T-helper 2 cell (primary cell): ENCODE data around the gene CLCN2.

Source experiments
- DNase-seq, 5 experiments: peaks; one replicate each; pipeline versions ENCODE4 v3.0.0 to v3.0.0-alpha.2; 2012 to 2022

Gene CLCN2

DNA sequence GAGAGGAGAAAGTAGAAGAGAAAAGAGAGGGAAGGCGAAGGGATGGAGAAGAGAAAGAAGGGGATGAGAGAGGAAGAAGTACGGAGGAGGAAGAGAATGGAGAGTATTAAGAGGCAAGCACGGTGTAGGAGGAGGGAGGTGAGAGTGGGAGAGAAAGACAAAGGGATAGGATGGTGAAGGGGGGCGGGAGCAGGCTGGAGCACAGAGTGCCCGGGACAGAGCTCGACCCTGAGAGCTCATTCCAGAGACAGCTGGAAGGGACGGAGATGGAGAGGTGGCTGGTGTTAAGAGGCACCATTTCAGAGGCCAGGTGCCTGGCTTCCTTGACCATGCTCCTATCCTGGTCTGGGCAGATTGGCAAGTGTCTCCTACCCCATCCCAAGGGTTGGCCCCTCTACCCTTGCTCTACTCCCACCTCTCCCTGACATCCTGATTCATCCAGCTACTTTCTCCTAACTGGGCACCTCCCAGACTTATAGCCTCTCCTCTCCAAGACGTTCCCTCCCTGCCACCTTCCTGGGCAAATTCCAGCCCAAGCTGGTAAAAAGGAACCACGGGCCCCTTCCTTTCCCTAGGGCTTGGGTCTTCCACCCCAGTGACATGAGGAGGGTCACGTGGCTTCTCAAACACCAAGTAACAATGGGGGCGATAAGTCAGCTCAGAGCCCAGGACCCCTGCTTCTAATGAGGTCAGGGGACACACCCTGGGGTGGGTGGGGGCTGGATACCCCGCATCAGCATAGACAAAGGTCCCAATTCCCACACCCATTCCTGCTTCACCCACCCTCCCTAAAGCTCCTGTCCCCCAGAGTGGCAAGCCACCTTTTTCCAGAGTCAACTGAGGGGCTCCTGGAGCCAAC, 1.1 kb downstream of the CLCN2 start:
- no peak for DNase-seq

DNA sequence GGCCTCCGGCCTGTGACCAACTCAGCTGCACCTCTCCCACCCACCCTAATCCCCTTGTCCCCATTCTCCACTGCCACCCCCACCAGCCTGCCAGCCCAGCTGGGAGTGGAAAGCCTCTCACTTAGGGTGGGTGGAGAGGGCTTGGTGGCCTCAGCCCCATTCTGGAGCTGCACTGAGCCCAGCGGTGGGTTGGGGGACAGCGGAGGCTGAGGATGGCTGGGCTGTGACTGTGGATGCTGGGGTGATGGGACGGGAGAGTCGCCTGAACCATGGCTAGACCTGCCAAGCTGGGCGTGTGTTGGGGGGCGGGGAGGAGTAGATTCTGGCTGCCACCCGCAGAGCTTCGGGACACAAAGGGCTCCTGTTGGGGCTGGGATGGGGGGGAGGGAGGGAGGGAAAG, 1.8 kb downstream of the CLCN2 start:
- no peak for DNase-seq

DNA sequence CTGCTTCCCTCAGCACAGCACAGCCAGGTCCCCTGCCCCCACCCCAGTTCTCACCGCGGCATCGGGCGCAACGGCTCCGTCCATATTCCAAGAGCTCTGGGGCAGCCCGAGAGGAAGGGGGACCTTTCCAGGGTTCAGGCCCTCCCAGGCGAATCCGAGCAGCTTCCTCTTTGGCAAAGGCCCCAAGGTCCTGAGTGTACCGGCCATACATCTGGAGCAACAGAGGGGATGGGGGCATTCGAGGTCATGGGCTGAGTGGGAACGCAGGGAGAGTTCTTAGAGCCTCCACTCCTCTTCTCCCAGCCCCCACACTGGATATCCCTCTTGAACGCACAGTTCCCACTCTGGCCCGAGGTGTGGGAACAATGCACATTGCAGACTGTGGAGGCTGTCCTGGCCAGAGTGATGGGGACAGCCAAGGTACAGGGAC, 2.5 kb downstream of the CLCN2 start:
- no peak for DNase-seq

DNA sequence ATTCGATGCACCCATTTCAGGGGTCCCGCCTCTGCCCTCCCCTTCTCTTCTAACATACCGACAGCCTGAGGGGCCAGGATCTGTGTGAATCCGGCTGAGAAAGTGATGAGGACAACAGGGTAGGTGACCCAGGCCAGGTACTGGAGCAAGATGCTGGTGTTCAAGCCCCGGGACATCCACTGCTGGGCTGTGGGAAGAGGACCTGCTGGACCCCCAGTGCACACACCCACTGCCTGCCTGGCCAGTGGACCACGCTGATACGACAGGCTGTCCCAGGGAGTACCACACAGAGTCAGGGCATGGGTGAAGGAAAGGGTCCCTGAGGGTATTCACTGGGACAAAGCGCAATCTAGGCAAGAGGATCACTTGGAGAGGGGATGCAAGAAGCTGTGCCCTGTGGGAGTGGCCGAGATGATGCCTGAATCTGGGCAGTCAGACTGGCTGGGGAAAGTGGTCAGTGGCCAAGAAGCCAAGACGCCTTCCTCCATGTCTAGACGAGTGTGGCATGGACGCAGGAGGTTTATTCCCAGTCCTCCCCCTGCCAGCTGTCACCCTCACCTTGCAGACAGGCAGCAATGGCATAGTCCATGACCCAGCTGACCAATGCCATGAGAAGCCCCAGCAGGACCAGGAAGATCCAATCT, 3.2 kb downstream of the CLCN2 start:
- DNase-seq: no peak

DNA sequence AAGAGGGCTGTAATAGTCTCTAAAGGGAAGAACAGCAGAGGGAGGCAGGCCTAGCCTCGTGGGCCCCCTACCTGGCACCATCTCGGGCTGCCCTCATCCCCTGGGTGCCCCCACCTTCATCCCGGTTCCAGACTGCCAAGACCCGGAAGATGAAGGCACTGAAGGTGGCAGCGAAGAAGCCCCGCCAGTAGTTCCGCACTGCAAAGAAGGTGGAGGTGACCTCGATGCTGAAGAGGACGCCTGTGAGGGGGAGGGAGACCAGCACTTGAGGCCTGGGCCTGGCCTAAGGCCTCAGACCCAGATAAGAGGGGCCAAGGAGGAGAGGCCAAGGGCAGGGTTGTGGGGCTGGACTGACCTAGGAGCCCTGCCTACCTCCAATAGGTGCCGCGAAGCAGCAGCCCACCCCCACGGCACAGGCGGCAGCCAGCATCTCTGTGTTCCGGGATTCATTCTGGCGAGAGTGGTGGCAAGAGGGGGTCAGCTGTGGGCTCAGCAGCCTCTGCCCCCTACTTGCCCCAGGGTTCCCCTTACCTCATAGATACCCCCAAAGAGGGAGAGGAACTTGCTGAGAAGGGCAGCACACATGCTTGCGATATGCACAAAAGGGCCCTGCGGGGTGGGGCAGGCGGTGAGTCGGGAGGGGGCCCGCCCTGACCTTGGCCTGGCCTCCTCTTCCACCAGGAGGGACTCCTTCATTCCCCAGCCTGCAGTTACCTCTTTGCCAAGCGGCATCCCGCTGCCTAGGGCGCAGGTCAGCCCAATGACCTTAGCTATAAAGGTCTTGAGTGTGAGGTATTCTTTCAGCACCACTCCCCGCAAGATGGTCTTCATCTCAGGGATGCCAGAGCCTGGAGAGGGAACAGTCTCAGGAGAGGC, 3.9 kb downstream of the CLCN2 start:
- DNase-seq: no peak

DNA sequence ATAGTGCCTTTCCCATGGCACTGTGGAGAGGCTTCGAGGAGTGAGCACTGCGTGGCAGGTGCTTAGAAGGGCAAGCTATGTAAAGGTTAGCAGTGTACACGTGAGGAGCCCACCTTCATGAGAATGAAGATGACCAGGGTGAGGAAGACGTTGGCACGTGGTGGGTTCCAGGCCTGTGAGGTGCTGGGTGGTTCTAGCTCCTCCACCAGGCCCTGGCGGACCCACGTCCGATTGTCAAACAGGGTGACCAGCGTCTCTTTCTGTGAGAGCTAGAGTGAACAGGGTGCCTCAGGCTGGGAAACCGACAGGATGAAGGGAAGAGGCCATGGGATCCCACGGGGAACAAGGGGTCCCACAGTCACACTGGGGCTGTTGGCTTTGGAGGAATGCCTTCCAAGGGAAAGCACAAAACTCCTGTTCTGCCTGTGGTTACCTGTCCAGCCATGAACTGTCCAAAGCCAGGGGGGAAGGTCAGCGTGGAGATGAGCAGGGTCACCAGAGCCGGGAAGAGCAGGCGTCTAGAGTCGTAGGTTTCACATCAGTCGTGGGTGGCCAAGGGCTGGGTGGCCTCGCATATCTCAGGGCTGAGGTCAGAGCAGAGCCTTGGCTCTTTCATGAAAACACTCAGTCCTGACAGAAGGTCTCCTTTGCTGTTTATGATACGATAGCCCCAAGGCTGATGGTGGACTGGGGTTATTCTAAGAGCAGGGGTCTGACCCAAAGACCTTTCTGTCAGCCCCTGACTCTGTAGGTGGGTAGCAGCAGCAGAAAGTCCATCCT, 6.0 kb downstream of the CLCN2 start:
- no peak for DNase-seq

DNA sequence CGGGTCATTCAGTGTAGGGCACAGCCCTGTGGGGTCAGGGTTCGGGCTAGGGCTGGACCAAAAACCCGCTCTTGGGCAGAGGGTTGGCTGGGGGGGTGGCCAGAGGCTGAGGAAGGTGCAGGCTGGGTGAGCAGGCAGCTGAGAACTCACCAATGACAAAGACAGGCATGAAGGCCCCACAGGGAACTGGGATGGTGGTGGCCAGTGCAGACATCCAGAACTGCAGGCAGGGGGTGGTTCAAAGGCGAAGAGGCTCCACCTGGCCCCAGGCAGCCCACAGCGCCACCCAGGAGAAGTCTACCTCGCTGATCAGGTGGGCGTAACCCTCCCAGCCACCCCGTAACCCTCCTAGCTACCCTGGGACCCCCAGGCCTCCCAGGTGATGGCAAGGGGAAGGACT, 6.7 kb downstream of the CLCN2 start:
- DNase-seq: no peak

DNA sequence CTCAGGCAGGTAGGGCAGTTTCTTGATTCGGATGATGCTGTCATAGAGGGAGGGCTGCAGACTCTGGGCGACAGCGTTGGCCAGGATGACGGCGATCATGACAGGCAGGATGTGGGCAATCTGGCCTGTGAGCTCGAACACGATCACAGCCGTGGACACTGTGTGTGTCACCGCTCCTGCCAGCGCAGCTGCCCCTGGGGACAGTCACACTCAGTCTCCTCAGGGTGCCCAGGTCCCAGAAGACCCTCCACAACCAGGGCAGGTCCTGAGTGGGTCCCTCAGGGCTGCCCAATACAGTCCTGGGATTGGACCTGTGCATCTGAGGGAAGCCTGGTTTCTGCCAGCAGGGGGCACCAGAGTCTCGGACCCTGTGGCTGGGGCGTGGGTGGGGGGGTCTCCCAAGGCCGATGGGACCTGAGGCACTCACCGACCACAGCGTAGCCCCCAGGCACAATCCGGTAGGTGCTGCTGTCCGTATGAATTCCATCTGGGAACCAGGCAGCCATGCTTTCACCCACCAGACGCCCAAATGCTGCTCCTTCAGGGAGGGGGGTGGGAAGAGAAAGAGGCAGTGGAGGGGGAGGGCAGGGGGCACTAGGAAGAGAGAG, 7.2 kb downstream of the CLCN2 start:
- peak; percentile 27 to 70 (median 49) for DNase-seq

DNA sequence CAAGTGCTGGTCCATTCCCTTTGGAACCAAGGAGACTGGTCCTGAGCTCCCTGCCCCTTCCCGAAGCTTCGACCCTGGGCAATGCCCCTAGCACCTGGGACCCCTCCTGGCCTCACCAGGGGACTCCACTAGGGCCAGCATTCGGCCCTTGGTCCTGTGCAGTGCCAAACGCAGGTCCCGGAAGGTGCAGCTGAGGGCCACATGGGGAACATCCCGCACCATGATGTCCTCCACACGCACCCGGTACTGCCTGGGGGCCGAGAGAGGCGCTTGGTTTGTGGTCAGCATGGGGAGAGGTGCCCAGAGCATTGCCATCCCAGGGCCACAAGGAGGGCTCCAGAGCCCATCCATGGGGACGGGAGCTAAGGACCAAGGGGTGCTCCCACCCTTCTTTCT, 7.9 kb downstream of the CLCN2 start:
- DNase-seq: no peak

DNA sequence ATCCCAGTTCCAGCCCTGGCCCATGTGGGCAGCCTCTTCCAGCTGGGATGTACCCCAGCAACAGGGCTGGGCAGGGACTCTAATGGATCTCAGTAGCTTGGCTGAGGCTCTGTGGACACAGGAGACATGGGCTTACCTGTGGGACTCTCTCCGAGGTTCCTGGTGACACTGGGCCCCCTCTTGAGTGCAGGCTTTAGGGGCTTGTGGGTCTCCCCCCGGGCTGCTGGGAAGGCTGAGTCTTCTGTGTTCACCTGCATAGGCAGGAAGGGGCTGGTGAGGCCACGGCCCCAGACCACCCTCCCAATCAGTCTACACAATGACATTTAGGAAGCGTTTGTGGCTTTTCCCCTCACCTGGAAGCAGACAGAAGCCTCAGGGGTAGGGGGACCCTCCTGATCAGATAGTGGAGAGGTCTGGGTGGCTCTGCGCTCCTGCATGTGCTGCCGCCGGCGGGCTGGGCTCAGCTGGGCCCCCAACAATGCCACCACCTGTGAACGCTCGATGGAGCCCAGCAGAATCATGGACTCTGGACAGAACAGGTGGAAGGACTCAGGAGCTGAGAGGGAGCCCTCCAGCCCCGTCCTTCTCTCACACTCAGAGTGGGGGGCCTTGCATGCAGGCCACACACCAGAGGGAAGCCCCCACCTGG, 8.4 kb downstream of the CLCN2 start:
- DNase-seq: no peak

DNA sequence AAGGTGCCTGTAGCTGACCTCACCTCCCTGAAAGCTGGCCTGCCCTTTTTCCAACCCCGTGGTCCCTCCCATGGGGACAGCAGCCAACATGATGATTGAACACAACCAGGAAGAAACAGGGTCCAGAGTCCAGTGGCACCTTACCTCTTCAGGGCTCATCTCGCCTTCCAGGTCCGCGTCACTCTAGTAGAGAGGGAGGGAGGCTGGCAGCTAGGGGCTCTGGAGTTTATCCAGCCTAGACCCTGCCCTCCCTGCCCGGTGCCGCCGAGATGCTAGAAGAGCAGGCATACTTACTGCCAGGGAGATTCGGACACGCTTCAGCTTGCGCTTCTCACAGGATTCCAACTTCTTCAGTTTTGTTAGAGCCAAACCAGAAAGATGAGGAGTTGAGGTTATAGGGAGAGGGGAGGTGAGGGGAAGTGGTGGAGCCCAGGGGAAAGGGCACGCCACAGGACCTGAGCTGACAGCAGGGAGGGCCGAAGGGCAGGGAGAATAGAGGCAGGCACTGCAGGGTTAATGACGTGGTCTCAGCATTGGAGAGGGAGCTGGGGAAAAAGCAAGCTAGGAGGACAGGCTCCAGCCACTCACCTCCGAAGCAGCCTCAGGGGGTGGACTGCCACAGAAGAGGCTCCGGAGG, 9.1 kb downstream of the CLCN2 start:
- DNase-seq: no peak

DNA sequence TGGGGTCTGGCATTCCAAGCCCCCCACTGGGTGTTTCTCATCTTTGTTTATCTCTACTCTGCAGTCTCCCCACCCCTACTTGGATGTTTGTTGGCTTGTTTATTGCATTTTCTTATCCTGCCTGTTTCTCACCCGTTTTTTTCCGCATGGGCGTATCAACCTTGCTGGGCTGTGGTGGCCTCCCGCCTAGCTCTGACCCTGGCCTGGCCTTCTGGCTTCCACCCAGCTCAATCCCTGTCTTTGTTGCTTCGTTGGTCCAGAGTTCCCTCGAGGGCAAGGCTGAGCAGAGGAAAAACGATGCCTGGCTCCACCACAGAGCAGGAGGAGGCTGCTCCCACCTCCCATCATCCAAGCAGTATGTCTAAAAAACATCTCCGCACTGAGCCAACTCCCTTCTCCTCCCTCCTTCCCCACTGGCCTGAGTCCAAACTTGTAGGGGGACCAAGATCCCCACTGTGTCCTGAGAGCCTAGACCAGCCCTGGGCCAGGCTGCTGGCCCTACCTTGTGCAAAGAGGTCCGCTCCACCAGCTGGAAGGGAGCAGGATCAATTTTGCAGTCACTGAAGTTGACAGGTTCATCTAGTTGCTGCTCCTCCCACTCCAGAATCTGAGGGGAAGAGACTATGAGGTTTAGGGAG, 9.8 kb downstream of the CLCN2 start:
- DNase-seq: no peak

DNA sequence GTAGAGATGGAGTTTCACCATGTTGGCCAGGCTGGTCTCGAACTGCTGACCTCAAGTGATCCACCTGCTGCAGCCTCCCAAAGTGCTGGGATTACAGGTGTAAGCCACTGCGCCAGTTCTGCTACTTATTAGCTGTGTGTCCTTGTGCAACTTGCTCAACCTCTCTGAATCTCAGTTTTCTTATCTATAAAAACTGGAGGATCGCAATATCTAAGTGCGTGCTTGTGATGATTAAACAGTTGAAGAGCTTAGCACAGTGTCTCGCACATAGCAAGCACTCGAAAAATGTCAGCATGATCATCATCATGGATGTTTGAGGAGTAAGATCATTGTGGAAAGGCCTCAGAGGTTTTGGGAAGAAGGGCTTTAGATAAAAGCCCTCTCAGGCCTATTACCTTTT, 10.8 kb downstream of the CLCN2 start:
- DNase-seq: no peak

DNA sequence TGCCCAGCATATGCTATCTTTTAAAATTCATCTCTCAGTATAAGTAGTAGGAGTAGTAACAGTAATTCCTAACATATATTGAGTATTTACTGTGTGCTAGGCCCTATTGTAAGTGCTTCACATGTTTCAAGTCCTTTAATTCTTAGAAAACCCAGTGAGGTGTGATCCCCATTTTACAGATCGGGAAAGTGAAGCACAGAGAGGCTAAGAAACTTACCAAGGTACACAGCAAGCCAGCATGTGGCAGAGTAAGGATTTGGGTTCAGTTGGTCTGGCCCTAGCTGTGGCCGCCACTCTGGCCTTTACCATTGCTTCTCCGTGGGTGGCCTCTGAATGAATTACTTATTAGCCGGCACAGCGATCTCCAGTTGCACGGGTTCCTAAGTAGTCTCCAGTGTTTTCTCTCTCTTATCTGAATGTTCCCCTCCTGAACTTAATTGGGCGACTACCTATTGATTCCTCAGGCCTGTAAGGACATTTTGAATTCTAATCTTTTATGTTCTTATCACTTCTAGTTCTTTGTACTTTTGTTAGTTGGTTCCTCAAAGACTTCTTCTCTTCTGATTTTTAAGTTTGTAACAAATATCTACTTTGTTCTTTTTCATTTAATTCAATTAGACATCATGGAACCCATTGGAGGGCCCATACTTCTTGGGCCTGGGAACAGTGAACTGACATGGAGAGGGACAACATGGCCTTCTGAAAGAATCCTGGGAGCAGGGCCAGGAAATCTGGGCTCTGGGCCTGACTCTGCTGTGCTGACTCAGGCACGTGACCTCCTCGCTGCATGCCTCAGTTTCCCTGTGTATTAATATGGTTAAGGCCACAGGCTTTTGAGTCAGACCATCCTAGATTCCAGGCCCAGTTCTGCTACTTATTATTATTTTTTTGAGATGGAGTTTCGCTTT, 11.6 kb downstream of the CLCN2 start:
- DNase-seq: no peak

DNA sequence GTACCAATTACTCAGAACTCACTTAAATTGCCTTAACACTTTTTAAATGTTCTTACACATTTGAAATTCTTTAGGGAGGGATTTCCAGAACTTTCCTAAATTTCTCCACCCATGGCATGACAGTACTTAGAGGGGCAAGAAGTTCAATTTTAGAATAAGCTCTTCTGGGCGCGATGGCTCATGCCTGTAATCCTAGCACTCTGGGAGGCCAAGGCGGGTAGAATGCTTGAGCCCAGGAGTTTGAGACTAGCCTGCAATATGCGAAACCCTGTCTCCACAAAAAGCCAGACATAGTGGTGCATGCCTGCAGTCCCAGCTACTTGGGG, 13.4 kb downstream of the CLCN2 start:
- DNase-seq: no peak

DNA sequence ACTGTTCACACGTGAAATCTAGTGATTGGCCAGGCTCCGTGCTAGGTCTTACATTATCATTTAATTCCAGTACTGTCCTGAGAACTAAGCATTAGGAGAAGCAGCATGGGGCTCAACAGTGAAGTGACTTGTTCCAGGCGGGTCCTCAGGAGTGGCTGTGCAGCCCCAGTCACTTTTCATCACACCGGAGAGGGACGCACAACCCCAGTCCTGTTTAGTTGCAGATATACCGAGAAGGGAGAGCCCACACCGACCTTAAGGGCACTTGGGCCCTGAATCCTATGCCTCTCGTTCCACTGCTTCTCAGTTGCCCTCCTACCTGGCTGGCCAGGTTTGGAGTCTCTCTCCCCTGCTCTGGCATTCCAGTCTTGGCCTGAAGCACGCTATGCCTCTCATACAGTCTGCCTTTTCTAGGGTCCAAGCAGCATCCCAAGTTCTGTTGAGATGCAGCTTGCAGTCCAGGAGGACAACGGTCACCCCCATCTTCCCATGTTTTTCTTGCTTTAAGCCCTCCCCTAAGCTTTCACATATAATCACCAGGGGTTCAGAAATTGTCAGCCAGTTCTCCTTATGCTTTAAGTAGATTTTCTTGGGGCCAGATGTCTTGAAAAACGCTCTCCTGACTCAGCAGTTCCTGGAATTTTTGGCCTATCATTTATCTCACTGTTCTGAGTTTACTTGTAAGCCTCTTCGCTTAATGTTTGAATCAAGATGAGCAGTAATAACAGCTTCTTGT, 13.9 kb downstream of the CLCN2 start:
- DNase-seq: no peak

DNA sequence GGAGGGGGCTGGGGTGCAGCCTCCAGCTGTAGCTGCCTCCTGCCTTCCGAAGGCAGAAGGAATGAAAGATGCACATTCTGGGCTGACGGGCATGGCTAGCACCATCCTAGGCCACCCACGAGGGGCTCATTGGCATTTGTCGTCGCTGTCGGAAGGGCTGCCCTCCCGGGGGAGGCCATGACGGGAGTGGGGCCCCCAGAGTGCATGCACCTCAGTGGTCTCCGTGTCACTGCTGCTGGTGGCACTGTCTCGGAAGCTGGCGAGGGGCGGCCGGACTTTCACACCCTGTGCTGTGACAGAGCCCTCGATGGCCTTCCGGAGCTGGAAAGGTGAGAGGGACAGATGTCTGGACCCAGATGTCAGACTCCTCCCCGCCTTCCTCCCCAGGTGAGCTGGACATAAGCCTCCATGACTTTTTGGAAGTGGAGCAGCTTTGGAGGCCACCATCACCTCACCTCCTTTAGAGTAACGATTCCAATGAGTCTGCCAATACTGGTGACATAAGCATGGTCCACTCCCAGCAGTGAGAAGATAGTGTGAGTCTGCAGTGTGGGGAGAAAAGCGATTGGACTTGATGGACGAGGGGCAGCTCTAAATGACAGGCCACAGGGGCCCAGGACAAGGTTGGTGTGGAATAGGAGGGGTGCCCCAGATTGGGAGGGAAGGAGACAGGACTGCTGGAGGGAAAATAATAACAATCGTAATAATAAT, 14.8 kb downstream of the CLCN2 start:
- DNase-seq: no peak
